ENCODE results near the gene C14orf93.

GRCh38 chr14:23015618-23016017 lies 5.7 kb upstream of the C14orf93 start:
- TF ChIP-seq CTCF (conservative IDR thresholded peaks at IDR 0.05; ENCODE audit: low read length) = no peak
- TF ChIP-seq EZH2phosphoT487 (IDR thresholded peaks at IDR 0.05; ENCODE audit: borderline replicate concordance) = no peak
